Stomach (tissue), 4 donors: ENCODE data around the gene HLA-G.

ENCODE experiments used
- EP300 ChIP-seq: sonication (generic); formaldehyde crosslinking; IDR thresholded peaks from one replicate; pipeline ENCODE4 v1.6.1; 2017; ENCODE audit warnings: antibody characterized with exemption
- POLR2A ChIP-seq, 4 donors: fragments of 450-650 bp; IDR thresholded peaks; one replicate each; pipeline ENCODE4 v1.6.1; 2016; ENCODE audit warnings: antibody characterized with exemption in 4 of 4, control low read depth in 2 of 4, mild to moderate bottlenecking in 1 of 4, moderate library complexity in 1 of 4
- POLR2AphosphoS5 ChIP-seq, 3 donors: sonication (generic); formaldehyde crosslinking; IDR thresholded peaks; one replicate each; pipeline ENCODE4 v1.6.1; 2016; ENCODE audit warnings: antibody characterized with exemption in 3 of 3
- TF ChIP-seq, protein P1 (sequence below), 7 experiments: fragments of 450-650 bp in 4 of 7; fragments of 200-600 bp in 3 of 7; sonication (generic) in 3 of 7; IDR thresholded peaks; one replicate each; pipeline ENCODE4 v1.5.1; 2016 to 2019; ENCODE audit warnings: antibody characterized with exemption in 7 of 7, control low read depth in 2 of 7, mild to moderate bottlenecking in 1 of 7

DNA sequence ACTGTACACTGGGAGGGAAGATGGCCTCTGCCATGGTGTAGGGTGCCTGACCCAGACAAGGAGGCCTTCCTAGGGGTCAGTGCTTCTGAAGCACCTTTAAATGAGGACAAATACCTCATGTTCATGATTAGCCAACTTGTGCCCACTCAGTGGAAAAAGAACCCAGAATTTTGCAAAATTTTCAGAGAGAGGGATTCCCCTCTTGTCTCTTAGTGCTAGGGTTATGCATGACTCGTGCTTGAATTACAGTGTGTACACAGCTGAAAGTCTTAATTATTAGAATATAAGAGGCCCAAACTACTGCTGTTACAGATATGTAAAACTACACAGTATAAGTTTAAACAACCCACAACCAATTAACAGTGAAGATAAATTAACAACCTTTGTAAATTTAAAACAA, 38.0 kb downstream of the HLA-G start:
- TF ChIP-seq, protein P1, sequence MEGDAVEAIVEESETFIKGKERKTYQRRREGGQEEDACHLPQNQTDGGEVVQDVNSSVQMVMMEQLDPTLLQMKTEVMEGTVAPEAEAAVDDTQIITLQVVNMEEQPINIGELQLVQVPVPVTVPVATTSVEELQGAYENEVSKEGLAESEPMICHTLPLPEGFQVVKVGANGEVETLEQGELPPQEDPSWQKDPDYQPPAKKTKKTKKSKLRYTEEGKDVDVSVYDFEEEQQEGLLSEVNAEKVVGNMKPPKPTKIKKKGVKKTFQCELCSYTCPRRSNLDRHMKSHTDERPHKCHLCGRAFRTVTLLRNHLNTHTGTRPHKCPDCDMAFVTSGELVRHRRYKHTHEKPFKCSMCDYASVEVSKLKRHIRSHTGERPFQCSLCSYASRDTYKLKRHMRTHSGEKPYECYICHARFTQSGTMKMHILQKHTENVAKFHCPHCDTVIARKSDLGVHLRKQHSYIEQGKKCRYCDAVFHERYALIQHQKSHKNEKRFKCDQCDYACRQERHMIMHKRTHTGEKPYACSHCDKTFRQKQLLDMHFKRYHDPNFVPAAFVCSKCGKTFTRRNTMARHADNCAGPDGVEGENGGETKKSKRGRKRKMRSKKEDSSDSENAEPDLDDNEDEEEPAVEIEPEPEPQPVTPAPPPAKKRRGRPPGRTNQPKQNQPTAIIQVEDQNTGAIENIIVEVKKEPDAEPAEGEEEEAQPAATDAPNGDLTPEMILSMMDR (IDR thresholded peaks at IDR 0.05), result no peak
- TF ChIP-seq POLR2A (IDR thresholded peaks at IDR 0.05) (no peak), POLR2AphosphoS5 (IDR thresholded peaks at IDR 0.05) (no peak), EP300 (no peak)
